ELR (cell line): ENCODE data around the gene CCS.
"Not testable (repeated sequence)": the region's sequence is repeated elsewhere in the genome, so short reads cannot be mapped to it uniquely, and the experiment has no call there.

Source experiments
- DNase-seq: peaks from one replicate; pipeline ENCODE4 v3.0.0-alpha.2; 2015; ENCODE audit warnings: low read depth

Gene CCS

DNA sequence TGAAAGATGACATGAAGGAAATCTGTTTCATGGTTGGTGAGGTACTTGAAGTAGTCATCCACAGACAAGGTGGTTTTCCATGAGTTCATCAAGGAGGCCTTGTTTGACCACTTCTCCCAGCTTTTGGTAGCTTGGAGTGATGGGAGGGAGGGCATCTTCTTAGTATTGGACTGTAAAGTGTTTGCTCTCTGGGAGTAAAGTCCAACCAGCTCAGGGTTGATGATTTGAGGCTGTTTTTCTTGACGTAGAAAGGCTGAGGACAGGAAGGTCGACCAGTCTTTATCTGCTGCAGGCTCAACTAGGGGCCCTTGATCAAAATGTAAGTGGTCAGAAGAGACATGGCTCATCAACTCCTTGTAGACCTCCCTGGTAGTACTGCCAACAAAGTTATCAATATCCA is 1.8 kb upstream of the CCS start:
- DNase-seq, result no peak

DNA sequence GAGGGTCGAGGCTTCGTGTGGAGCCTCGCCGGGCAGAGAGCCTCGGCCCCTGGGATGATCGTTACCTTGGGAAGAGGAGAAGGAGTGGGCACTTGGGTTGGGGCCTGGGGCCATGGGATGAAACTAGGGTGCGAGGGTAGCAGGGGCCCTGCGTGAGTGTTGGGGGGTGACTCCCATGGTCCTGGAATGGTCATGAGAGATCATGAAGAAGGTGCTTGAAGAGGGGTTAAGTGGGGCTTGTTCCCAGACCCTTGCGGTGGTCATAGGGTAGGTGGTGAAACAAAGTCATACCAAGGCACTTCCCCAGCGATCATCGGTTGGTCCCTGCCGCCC is 284 bp downstream of the CCS start:
- DNase-seq, result no peak

- no peak for DNase-seq
Observed at GRCh38 chr11:66593650-66594049, 665 bp downstream of the CCS start.

DNA sequence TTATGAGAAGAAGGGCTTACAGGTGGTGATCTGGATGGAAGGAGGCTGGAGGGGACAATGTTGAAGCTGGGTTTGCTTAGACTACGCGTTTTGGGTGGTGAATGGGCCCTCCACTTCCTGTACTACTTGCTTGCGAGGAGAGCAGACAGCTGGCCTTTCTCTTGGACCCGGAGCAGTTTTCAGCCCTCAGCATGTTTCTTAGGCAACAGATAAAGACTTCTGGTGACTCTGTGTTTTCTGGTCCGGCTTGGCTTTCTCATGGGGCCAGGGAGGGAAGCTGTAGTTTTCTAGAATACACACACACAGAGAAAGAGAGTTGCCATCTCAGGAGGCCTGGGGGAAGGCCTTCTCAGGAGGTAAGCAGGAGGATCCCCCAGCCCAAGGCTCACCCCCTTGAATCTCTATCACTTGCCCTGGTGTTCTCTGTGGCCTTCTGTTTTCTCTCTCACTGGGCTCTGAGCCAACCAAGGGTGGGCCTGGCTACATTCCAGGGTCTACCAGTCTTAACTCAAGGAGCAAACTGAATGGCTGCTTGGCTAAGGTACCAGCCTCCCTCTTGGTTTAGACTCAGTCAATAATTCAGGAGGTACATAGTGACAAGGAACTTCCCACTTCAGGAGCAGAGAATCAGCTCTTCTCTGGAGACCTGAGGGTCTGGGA is 2.4 kb downstream of the CCS start:
- DNase-seq, result no peak

DNA sequence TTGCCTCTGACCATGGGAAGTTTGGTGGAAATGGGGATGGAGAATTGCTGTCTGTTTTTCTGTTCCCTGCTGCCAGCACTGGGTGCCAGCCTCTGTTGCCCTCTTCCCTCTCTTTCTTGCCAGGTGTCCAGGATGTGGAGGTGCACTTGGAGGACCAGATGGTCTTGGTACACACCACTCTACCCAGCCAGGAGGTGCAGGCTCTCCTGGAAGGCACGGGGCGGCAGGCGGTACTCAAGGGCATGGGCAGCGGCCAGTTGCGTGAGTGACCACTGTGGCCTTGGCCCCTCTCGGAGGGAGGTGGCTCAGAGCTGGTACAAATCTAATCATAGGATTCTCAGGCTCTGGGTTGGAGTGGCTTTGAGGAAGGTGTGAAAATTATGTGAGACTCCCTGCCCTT is 6.0 kb downstream of the CCS start:
- DNase-seq, result no peak

GRCh38 chr11:66600219-66600618 is 7.2 kb downstream of the CCS start:
- DNase-seq, result no peak

DNA sequence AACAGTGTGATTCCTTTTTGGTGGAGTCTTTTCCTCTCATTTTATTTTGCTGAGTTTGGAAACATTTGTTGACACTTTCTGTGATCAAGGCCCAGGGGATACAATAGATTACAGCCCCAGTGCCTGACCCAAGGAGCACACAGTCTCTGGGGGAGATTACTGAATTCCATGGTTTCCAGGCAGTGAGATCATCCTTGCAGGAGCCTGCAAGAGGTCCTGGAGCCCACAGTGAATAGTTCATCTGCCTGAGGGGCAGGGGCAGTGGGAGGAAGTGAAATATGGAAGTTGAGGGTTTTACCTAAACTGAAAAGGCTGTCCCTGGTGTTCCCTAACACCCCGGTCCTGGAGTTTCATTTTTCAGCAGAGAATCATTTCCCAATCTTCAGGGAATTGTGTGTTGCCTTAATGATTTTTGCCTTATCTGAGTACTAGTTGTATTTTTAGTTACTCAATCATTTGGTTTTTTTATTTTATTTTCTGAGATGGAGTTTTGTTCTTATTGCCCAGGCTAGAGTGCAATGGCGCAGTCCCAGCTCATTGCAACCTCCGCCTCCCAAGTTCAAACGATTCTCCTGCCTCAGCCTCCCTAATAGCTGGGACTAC is 7.7 kb downstream of the CCS start:
- DNase-seq, result no peak

DNA sequence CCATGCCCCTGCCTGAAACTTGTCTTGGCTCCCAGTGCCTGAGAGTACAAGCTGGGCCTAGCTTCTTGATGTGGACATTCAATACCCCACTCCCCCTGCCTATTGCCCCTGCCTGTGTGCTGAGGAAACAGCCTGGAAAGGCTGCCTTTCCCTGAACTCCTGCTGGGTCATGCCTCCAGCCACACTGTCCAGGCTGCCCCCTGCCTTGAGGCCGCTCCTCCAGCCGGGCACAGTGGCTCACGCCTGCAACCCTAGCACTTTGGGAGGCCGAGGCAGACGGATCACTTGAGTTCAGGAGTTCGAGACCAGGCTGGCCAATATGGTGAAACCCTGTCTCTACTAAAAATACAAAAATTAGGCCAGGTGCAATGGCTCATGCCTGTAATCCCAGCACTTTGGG is 10.1 kb downstream of the CCS start:
- no peak for DNase-seq

DNA sequence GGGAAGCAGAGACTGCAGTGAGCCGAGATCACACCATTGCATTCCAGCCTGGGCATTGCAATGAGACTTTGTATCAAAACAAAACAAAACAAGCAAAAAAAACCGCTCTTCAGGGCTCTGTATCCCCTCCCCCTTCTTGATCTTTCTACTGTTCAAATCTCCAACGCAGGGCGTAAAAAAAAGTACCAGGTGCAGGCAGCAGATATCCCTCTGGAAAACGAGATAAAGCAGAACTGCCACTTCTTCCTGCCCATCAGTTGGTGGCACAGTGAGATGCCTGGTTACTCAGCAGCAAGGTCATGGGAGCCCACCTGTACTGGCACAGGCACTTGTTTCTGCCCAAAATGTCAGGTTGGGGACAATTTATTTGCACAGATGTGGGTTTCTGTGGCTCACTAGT is 11.2 kb downstream of the CCS start:
- DNase-seq, result no peak

GRCh38 chr11:66606608-66607007 is 13.6 kb downstream of the CCS start:
- not testable (repeated sequence) for DNase-seq

GRCh38 chr11:66607126-66607834 is 14.3 kb downstream of the CCS start:
- peak; percentile 40 for DNase-seq

DNA sequence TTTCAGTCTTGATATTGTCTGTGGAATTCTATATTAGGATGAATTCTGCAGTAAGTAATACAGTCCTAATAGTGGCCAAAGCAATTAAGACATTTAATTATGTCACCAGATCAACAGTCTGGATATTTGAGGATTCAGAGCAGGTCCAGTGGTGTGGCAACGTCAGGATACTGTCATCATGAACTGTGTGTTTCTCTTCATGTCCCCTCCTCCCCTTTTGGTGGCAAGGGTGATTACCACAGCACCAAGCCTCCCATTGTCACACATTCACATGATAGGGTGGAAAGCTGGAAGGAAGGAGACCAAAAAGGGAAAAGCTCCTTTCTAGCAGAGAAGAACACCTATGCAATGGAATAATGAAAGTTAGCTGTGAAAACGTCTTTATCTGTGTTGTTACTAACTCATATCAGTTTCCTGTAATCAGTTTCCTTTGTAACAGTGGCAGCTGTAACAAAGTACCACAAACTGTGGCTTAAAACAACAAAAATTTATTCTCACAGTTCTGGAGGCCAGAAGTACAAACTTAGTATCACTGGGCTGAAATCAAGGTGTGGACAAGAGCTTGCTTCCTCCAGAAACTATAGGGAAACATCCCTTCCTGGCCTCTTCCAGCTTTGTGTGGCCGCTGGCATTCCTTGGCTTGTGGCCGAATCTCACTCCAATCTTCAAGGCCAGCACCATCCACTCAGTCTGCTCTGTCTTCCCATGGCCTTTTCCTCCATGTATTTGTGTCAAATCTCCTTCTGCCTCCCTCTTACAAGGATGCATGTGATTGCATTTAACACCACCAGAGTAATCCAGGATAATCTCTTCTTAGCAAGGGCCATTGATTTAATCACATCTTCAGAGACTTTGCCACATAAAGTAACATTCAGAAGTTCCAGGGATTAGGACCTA is 17.0 kb downstream of the CCS start:
- DNase-seq, result no peak

- no peak for DNase-seq
Observed at GRCh38 chr11:66612458-66612857, 19.5 kb downstream of the CCS start.

- no peak for DNase-seq
Observed at GRCh38 chr11:66614073-66614472, 21.1 kb downstream of the CCS start.

DNA sequence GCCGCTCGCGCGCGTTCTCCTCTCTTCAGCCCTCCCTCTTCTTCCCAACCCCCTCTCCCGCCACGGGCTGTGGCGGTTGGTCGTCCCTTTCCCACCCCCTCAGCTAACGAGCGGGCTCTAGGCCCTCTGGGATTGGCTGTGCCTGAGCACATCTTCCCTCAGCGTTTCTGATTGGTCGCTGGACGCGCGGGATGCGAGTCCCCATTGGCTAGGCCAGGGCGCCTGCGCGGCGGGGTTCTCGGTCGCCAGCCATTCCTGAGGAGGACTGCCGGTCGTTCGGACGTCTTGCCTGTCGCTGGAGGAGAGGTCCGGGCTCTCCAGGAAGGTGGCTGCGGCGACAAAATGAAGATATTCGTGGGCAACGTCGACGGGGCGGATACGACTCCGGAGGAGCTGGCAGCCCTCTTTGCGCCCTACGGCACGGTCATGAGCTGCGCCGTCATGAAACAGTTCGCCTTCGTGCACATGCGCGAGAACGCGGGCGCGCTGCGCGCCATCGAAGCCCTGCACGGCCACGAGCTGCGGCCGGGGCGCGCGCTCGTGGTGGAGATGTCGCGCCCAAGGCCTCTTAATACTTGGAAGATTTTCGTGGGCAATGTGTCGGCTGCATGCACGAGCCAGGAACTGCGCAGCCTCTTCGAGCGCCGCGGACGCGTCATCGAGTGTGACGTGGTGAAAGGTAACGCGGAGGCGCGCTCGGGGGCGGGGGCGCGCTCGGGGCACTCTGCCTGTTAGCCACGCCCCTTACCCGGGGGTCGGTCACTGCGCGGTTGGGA is 23.6 kb downstream of the CCS start, which contains the start of gene RBM14:
TSS of gene RBM14 (plus strand) at position 252 of the 776 bp plus-strand sequence. CDS start at position 343, 91 bp downstream.
- DNase-seq, result peak; percentile 100

- peak; percentile 71 for DNase-seq
Observed at GRCh38 chr11:66617155-66617834, 24.3 kb downstream of the CCS start.

DNA sequence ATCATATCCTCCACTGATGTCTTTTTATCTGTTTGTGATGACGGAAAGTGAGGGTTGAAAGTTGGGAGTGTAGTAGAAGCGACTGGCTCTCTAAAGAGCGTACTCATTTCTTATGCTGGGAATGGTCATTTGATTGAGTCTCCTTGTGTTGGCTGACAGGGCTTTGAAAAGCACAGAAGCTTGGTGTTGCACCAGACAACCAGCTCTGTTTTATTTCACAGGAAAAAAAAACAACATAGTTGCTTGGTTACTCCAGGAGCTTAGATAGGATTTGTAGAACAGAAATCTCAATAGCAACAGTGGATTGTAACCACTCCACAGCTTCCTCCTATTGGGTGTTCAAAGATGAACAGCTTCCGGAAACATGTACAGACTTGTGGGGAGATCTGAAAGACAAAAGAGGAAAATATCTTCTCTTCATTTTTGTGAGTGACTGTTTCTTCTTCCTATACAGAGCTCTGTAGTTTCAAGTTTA is 26.1 kb downstream of the CCS start:
- no peak for DNase-seq

- no peak for DNase-seq
Observed at GRCh38 chr11:66624450-66624849, 31.5 kb downstream of the CCS start.

GRCh38 chr11:66625041-66625751 is 32.2 kb downstream of the CCS start:
- DNase-seq, result no peak

- DNase-seq, result no peak
Observed at GRCh38 chr11:66625752-66626149, 32.8 kb downstream of the CCS start.
